Activated B cell treated with CpG ODN at 0.5 μM for 24 hours (primary cell): ENCODE results near the gene UPB1. TPM values are rescaled to one million over a fixed set of nuclear protein-coding genes. Genes with fewer than 3 reads are reported as not detected.

Source experiments
- ATAC-seq: fragments of 200-7000 bp; cut with Tn5 transposase; one replicate; pipeline ENCODE4 v1.10.0; 2021; ENCODE audit warnings: low read depth, mild to moderate bottlenecking, moderate library complexity
- CTCF ChIA-PET: fragments of 350-600 bp; sonication (Branson Sonifier 250); formaldehyde crosslinking; loops from one replicate; lab custom pipeline; 2021; ENCODE audit warnings: antibody characterized with exemption; lab: Charles Lee
- POLR2A ChIA-PET: fragments of 350-600 bp; sonication (Branson Sonifier 250); formaldehyde crosslinking; loops from one replicate; lab custom pipeline; 2021; ENCODE audit warnings: antibody characterized with exemption; lab: Charles Lee
- DNase-seq: peaks from one replicate; pipeline ENCODE4 v3.0.0; 2022
- H3K27ac Mint-ChIP-seq: one replicate; pipeline ENCODE4 v1.8.0; 2020; ENCODE audit warnings: mixed read lengths
- H3K27me3 Mint-ChIP-seq: one replicate; pipeline ENCODE4 v1.8.0; 2021; ENCODE audit warnings: mixed read lengths
- H3K36me3 Mint-ChIP-seq: one replicate; pipeline ENCODE4 v1.8.0; 2021; ENCODE audit warnings: low read depth, mixed read lengths
- H3K4me1 Mint-ChIP-seq: one replicate; pipeline ENCODE4 v1.8.0; 2021; ENCODE audit warnings: mixed read lengths
- H3K4me3 Mint-ChIP-seq: one replicate; pipeline ENCODE4 v1.8.0; 2020; ENCODE audit warnings: mild to moderate bottlenecking, mixed read lengths
- H3K9me3 Mint-ChIP-seq: one replicate; pipeline ENCODE4 v1.8.0; 2020; ENCODE audit warnings: mixed read lengths
- intact Hi-C: fragments of 100-400 bp; cut with micrococcal nuclease; formaldehyde crosslinking; loops from one replicate; pipeline ENCODE4 v1.15.1; 2024
- total RNA-seq: library from RNA; stranded (reverse); gene quantifications from 2 replicates; pipeline ENCODE4 v1.2.3, GENCODE V29; 2022
- TF ChIP-seq, protein P1 (sequence below): fragments of 200-600 bp; IDR thresholded peaks from one replicate; pipeline ENCODE4 v1.8.0; 2022; ENCODE audit warnings: antibody characterized with exemption, mild to moderate bottlenecking

Gene UPB1
- total RNA-seq, 1 donor from 2014 or later: 1.3 TPM

DNA sequence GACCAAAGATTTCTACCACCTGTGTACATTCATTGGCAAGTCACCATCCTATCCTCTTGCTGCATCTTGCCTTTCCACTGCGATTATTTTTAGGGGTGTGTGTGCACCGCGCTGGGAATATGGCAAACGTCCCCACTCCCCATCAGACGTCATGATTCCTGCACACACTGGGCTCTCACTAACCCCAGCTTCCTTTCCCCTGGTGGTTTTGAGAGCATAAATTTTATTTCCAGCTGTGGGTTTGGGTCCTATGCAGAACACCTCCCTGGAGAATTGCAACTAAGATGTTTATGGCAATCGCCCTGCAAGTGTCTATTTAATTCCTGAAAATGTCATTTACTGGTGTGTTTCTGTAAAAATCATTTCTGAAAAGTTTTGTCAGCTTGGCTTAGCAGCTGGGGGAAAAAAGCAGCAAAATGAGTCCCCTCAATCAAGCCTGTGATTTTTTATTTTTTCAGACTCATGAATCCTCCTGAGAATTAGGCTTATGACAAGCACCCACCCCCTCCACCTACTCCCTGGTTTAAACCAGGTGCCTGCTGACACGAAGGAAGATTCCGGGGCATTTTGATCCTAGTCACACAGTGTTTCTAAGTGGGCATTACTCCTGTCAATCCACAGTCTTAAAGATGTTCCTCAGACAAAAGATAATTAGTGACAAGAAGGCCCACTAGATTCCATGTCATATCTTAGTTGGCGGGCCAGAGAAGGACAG lies 23.8 kb downstream of the UPB1 start:
- TF ChIP-seq, protein P1, sequence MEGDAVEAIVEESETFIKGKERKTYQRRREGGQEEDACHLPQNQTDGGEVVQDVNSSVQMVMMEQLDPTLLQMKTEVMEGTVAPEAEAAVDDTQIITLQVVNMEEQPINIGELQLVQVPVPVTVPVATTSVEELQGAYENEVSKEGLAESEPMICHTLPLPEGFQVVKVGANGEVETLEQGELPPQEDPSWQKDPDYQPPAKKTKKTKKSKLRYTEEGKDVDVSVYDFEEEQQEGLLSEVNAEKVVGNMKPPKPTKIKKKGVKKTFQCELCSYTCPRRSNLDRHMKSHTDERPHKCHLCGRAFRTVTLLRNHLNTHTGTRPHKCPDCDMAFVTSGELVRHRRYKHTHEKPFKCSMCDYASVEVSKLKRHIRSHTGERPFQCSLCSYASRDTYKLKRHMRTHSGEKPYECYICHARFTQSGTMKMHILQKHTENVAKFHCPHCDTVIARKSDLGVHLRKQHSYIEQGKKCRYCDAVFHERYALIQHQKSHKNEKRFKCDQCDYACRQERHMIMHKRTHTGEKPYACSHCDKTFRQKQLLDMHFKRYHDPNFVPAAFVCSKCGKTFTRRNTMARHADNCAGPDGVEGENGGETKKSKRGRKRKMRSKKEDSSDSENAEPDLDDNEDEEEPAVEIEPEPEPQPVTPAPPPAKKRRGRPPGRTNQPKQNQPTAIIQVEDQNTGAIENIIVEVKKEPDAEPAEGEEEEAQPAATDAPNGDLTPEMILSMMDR: no peak

DNA sequence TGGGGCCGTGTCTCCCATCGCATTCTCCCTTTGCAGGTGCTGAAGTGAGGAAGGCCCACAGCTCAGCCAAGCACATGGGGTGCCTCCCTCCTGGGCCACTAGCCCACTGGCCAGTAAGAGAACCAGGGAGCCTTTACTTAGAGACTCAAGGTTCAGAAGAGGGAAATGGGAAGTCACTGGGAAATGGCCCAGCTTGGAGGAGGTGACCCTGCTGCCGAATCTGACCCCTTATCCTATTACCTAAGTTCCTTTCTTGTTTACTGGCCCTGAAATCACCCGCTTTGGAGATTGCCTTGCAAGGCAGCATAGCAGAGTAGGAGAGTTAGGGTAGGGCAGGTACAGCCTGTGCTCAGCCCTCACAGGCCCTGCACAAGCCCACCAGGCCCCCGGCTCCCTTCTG lies 24.4 kb downstream of the UPB1 start:
- intact Hi-C loops: no loop called here
- ATAC-seq (no peak), DNase-seq (no peak)
- H3K36me3 Mint-ChIP-seq: no peaks in the 10 kb centered on the region
- POLR2A ChIA-PET: no interaction called here
- TF ChIP-seq, protein P1: no peak
- no peaks in the 10 kb centered on the region for H3K27me3 Mint-ChIP-seq
- no peak overlapping the region for H3K27ac Mint-ChIP-seq
- no peak overlapping the region for H3K4me3 Mint-ChIP-seq
- CTCF ChIA-PET: no interaction called here
- H3K4me1 Mint-ChIP-seq: peaks cover 28% of the 10 kb centered on the region
- H3K9me3 Mint-ChIP-seq: no peaks in the 10 kb centered on the region

More for the DNA sequence above, 23.8 kb downstream of the UPB1 start:
- POLR2A ChIA-PET: no interaction called here
- CTCF ChIA-PET: no interaction called here
- no peaks in the 10 kb centered on the region for H3K36me3 Mint-ChIP-seq
- DNase-seq (no peak), ATAC-seq (no peak)
- H3K27me3 Mint-ChIP-seq: no peaks in the 10 kb centered on the region
- no peaks in the 10 kb centered on the region for H3K9me3 Mint-ChIP-seq
- H3K4me1 Mint-ChIP-seq: peaks cover 30% of the 10 kb centered on the region
- no peak overlapping the region for H3K4me3 Mint-ChIP-seq
- intact Hi-C loops: no loop called here
- no peak overlapping the region for H3K27ac Mint-ChIP-seq

DNA sequence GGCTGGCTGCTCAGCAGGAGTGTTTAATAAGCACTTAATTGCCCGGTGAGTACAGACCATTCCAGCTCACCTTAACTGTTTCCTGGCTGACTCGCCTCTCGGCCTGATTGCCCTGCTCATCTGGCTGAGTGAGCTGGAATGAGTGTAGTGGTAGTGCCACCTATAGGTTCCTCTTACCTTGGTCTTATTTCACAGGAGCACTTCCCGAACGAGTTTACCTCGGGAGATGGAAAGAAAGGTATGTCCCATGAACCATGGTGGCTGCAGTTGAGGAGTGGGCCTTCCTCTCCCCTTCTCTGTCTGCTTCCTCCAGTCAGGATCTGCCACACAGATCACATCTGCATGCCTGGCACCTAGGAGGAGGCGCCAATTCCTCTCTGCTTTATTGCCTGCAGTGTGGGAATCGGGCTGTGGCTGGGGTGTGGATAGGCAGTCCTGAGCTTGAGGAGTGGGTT lies 26.7 kb downstream of the UPB1 start:
- H3K4me3 Mint-ChIP-seq: no peak overlapping the region
- TF ChIP-seq, protein P1: no peak

DNA sequence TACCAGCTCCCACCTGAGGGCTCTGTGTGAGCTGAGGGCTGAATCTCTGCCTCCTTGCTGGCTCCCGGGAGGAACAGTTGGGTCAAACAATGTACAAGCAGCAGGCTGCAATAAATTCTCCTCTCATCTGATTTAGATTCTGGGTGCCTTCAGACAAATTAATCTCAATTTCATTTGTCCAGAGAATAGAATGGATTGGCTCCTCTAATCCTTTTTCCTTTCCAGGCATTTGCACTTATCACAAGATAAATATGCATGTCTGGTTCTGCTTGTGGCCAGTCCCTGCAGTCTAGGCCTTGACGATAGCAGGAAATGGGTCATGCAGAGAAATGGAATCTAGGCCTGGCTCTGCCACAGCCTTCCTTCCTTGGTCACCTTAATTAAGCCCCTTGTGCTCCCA lies 28.7 kb downstream of the UPB1 start:
- Mint-ChIP-seq H3K4me3 (no peak overlapping the region), H3K4me1 (peaks cover 17% of the 10 kb centered on the region), H3K27me3 (no peaks in the 10 kb centered on the region), H3K27ac (no peak overlapping the region), H3K9me3 (no peaks in the 10 kb centered on the region), H3K36me3 (no peaks in the 10 kb centered on the region)
- TF ChIP-seq, protein P1: no peak
- no peak for DNase-seq
- no peak for ATAC-seq
- intact Hi-C loops: loop anchor here (10.0 kb wide), 3 partner anchors 231 to 569 kb away; partner anchors contain the start of gene GSTT2
- POLR2A ChIA-PET: interaction anchor here (1.0 kb wide), 1 partner anchor 21 kb away, joined by 3 read pairs; no protein-coding TSS in a partner anchor
- CTCF ChIA-PET: interaction anchor here (0.9 to 3.4 kb wide), 5 partner anchors 20 to 105 kb away, joined by 3 to 17 read pairs (median 4); no protein-coding TSS in a partner anchor

More for the DNA sequence above, 26.7 kb downstream of the UPB1 start:
- no peaks in the 10 kb centered on the region for H3K36me3 Mint-ChIP-seq
- no peaks in the 10 kb centered on the region for H3K9me3 Mint-ChIP-seq
- ATAC-seq (peak; percentile 80), DNase-seq (no peak)
- H3K4me1 Mint-ChIP-seq: peaks cover 19% of the 10 kb centered on the region
- no peaks in the 10 kb centered on the region for H3K27me3 Mint-ChIP-seq
- intact Hi-C loops: loop anchor here (1.0 to 10.0 kb wide), 8 partner anchors 10 to 567 kb away; partner anchors contain the start of gene GSTT2
- CTCF ChIA-PET: interaction anchor here (0.6 to 3.4 kb wide), 18 partner anchors 10 to 199 kb away, joined by 3 to 22 read pairs (median 4); no protein-coding TSS in a partner anchor
- POLR2A ChIA-PET: interaction anchor here (0.7 to 2.0 kb wide), 6 partner anchors 11 to 98 kb away, joined by 3 to 10 read pairs (median 6); no protein-coding TSS in a partner anchor
- H3K27ac Mint-ChIP-seq: no peak overlapping the region
